ENCODE results near the gene IQGAP3.
A peak's percentile ranks its signal among the peaks of the same experiment; 100 is the strongest.

IQGAP3 gene

GRCh38 chr1:156479093-156480015 lies 93.0 kb downstream of the IQGAP3 start:
- no peak for DNase-seq (ENCODE audit: low read depth)
- no peak for TF ChIP-seq CTCF (IDR thresholded peaks at IDR 0.05; ENCODE audit: insufficient read depth, low read depth, low read length, missing control alignments)
- H3K4me3 ChIP-seq (ENCODE audit: low read length) = no peak overlapping the region

DNA sequence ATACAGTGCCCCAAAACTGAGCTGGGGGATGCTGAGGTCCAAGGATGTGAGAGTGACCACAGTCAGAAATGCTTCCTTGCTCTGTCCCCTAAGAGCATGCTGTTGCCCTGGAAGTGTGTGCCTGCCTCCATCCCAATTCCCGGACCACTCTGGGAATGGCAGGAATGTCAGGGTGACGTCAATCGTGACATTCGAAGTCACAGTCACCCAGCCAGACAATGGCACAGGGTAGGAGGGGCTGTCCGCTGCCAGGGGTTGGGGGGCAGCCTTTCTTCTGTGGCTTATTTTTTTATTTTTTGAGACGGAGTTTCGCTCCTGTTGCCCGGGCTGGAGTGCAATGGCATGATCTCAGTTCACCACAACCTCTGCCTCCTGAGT lies 94.1 kb downstream of the IQGAP3 start:
- no peak for TF ChIP-seq CTCF (IDR thresholded peaks at IDR 0.05; ENCODE audit: insufficient read depth, low read depth, low read length, missing control alignments)
- no peak for DNase-seq (ENCODE audit: low read depth)

GRCh38 chr1:156477526-156478249 lies 94.7 kb downstream of the IQGAP3 start:
- TF ChIP-seq CTCF (IDR thresholded peaks at IDR 0.05; ENCODE audit: insufficient read depth, low read depth, low read length, missing control alignments) = no peak
- no peak for DNase-seq (ENCODE audit: low read depth)
- H3K4me3 ChIP-seq (ENCODE audit: low read length) = no peak overlapping the region

More for the DNA sequence above, 94.1 kb downstream of the IQGAP3 start:
- no peak overlapping the region for H3K4me3 ChIP-seq (ENCODE audit: low read length)

DNA sequence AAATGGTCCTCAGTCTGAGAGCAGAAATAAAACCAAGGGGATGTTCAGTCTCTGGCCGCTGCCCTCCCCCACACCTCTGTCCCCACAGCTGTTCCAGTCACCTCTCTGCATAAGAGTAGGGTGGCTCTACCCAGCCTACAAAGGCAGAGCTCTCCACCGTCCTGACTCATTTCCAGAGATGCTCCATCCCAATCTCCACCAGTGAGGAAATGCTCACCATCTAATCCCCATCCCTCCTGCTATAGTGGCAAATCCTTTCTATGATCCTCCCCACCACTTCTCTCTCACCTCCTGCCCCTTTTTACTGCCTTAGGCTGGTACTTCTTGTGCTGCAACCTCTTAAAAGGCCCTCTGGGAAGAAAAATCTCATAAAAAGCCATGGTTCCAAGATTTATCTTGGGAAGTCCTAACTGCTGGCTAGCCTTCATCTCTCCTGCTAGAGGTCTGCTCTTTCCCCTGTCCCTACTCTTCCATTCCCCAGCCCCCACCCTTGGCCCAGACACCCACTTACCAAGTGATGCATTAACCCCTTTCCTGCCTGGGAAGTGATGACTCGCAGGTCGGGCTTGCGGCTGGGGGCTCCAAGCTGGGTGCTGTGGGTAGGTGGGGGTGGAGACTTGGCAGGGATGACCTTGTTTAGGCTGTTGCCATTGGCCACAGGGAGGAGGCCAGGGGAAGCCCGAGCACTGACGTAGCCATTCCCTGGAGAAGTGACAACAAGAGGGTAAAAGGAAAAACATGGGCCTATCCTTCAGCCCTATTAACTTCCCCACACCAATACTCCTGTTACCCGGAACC lies 95.7 kb downstream of the IQGAP3 start:
- TF ChIP-seq CTCF (IDR thresholded peaks at IDR 0.05; ENCODE audit: insufficient read depth, low read depth, low read length, missing control alignments) = no peak
- no peak overlapping the region for H3K4me3 ChIP-seq (ENCODE audit: low read length)
- DNase-seq (ENCODE audit: low read depth) = no peak

- no peak overlapping the region for H3K4me3 ChIP-seq (ENCODE audit: low read length)
- peak; percentile 50 for DNase-seq (ENCODE audit: low read depth)
- TF ChIP-seq CTCF (IDR thresholded peaks at IDR 0.05; ENCODE audit: insufficient read depth, low read depth, low read length, missing control alignments) = no peak
Observed at GRCh38 chr1:156475568-156476500, 96.5 kb downstream of the IQGAP3 start.
